NCI-H1930 (cell line): ENCODE measurements around the gene TMEM82.

ENCODE experiments used
- DNase-seq, 2 experiments: peaks; one replicate each; lab custom pipeline; 2025; lab: John Stamatoyannopoulos, UW

Gene TMEM82

GRCh38 chr1:15786581-15786980 is 44.3 kb downstream of the TMEM82 start:
- DNase-seq: no peak

GRCh38 chr1:15788624-15789301 is 46.5 kb downstream of the TMEM82 start:
- no peak for DNase-seq

- DNase-seq: no peak
These were observed 53.8 kb downstream of the TMEM82 start for GRCh38 chr1:15796086-15796462.
